22Rv1 (cell line): ENCODE measurements around the gene RILP.

Experiments
- CTCF ChIP-seq: fragments of 450-650 bp; IDR thresholded peaks from 2 replicates; pipeline ENCODE4 v1.5.1; 2017; ENCODE audit warnings: mild to moderate bottlenecking
- ZFX ChIP-seq: fragments of 450-650 bp; IDR thresholded peaks from 2 replicates; pipeline ENCODE4 v1.6.1; 2017; ENCODE audit warnings: antibody characterized with exemption, borderline replicate concordance

- TF ChIP-seq CTCF (no peak), ZFX (no peak)
Measured at GRCh38 chr17:1605681-1606351, 43.9 kb downstream of the RILP start.
